HK-2 (cell line): ENCODE results near the gene ZKSCAN5.

Experiments
- DNase-seq: peaks from one replicate; pipeline ENCODE4 v3.0.0-alpha.2; 2018; ENCODE audit not compliant: unreplicated experiment

ZKSCAN5 gene

GRCh38 chr7:99504603-99505323, at the start of gene ZKSCAN5:
TSS of gene ZKSCAN5 (plus strand) at chr7:99504662. CDS start at chr7:99506045, 1,383 bp downstream.
- DNase-seq = peak; percentile 99

- DNase-seq = no peak
These were observed 48.6 kb upstream of the ZKSCAN5 start for GRCh38 chr7:99455874-99456273.

- DNase-seq = no peak
These were observed 48.2 kb upstream of the ZKSCAN5 start for GRCh38 chr7:99456288-99456687.

GRCh38 chr7:99457050-99457649, 47.3 kb upstream of the ZKSCAN5 start:
- DNase-seq = no peak

GRCh38 chr7:99457650-99458493, 46.6 kb upstream of the ZKSCAN5 start:
- no peak for DNase-seq

GRCh38 chr7:99459087-99459486, 45.4 kb upstream of the ZKSCAN5 start:
- DNase-seq = no peak

GRCh38 chr7:99460651-99461050, 43.8 kb upstream of the ZKSCAN5 start:
- DNase-seq = no peak

- no peak for DNase-seq
These were observed 43.2 kb upstream of the ZKSCAN5 start for GRCh38 chr7:99461221-99461620.

- DNase-seq = no peak
These were observed 39.1 kb upstream of the ZKSCAN5 start for GRCh38 chr7:99465421-99465768.

- DNase-seq = no peak
These were observed 36.0 kb upstream of the ZKSCAN5 start for GRCh38 chr7:99468336-99468918.

- no peak for DNase-seq
These were observed 34.9 kb upstream of the ZKSCAN5 start for GRCh38 chr7:99469381-99470065.

GRCh38 chr7:99472561-99473314, 31.7 kb upstream of the ZKSCAN5 start, which contains the start of gene ZNF789:
TSS of gene ZNF789 (plus strand) at chr7:99472890. CDS start at chr7:99476457, 3,567 bp downstream.
- DNase-seq = peak; percentile 98

GRCh38 chr7:99473315-99473596, 31.2 kb upstream of the ZKSCAN5 start:
- no peak for DNase-seq

- DNase-seq = no peak
These were observed 28.4 kb upstream of the ZKSCAN5 start for GRCh38 chr7:99476107-99476506.

- DNase-seq = no peak
These were observed 25.7 kb upstream of the ZKSCAN5 start for GRCh38 chr7:99478464-99479440.

GRCh38 chr7:99485094-99485493, 19.4 kb upstream of the ZKSCAN5 start:
- no peak for DNase-seq

- DNase-seq = no peak
These were observed 15.2 kb upstream of the ZKSCAN5 start for GRCh38 chr7:99489235-99489634.

GRCh38 chr7:99490878-99491277, 13.6 kb upstream of the ZKSCAN5 start:
- no peak for DNase-seq

- no peak for DNase-seq
These were observed 10.6 kb upstream of the ZKSCAN5 start for GRCh38 chr7:99493823-99494222.
